ENCODE data around the gene LSAMP. TPM values are rescaled to one million over a fixed set of nuclear protein-coding genes. Genes with fewer than 3 reads are reported as not detected.

Gene LSAMP
- total RNA-seq, 1 donor, result 3.3 TPM

GRCh38 chr3:115788921-115789470 lies 656.3 kb downstream of the LSAMP start:
- H2AFZ ChIP-seq (ENCODE audit: low read length), result peak overlapping the region; percentile 8
- TF ChIP-seq CTCF (IDR thresholded peaks at IDR 0.05; ENCODE audit: extremely low read depth, low read depth, low read length), result no peak

GRCh38 chr3:115787818-115788217 lies 657.5 kb downstream of the LSAMP start:
- no peaks in the 10 kb centered on the region for H3K9me3 ChIP-seq (ENCODE audit: low read depth, low read length)
- no peak overlapping the region for H3K4me3 ChIP-seq (ENCODE audit: insufficient read depth, low read length)
- no peak overlapping the region for H3K4me2 ChIP-seq (ENCODE audit: insufficient read depth, low read length)
- DNase-seq (ENCODE audit: insufficient read length, low spot score, missing footprints), result no peak
- H4K20me1 ChIP-seq (ENCODE audit: insufficient read depth, low read length), result no peaks in the 10 kb centered on the region
- TF ChIP-seq CTCF (IDR thresholded peaks at IDR 0.05; ENCODE audit: extremely low read depth, low read depth, low read length), result no peak
- peaks cover 58% of the 10 kb centered on the region for H3K4me1 ChIP-seq (ENCODE audit: insufficient read depth, low read length)
- no peaks in the 10 kb centered on the region for H3K79me2 ChIP-seq (ENCODE audit: insufficient read depth, low read length)
- peak overlapping the region; percentile 98 for H3K27ac ChIP-seq (ENCODE audit: low read depth, low read length)
- H2AFZ ChIP-seq (ENCODE audit: low read length), result no peak overlapping the region
- H3K27me3 ChIP-seq (ENCODE audit: insufficient read depth, low read length), result no peaks in the 10 kb centered on the region
- no peaks in the 10 kb centered on the region for H3K36me3 ChIP-seq (ENCODE audit: insufficient read depth, low read length)

More at GRCh38 chr3:115788921-115789470, 656.3 kb downstream of the LSAMP start:
- Histone ChIP-seq H3K4me2 (ENCODE audit: insufficient read depth, low read length) (peak overlapping the region; percentile 55), H4K20me1 (ENCODE audit: insufficient read depth, low read length) (no peaks in the 10 kb centered on the region), H3K27me3 (ENCODE audit: insufficient read depth, low read length) (no peaks in the 10 kb centered on the region), H3K27ac (ENCODE audit: low read depth, low read length) (peak overlapping the region; percentile 98), H3K36me3 (ENCODE audit: insufficient read depth, low read length) (no peaks in the 10 kb centered on the region), H3K4me1 (ENCODE audit: insufficient read depth, low read length) (peaks cover 58% of the 10 kb centered on the region), H3K79me2 (ENCODE audit: insufficient read depth, low read length) (no peaks in the 10 kb centered on the region), H3K9me3 (ENCODE audit: low read depth, low read length) (no peaks in the 10 kb centered on the region), H3K4me3 (ENCODE audit: insufficient read depth, low read length) (no peak overlapping the region)
- DNase-seq (ENCODE audit: insufficient read length, low spot score, missing footprints), result peak; percentile 87

- no peak for DNase-seq (ENCODE audit: insufficient read length, low spot score, missing footprints)
- Histone ChIP-seq H3K79me2 (ENCODE audit: insufficient read depth, low read length) (no peaks in the 10 kb centered on the region), H3K27me3 (ENCODE audit: insufficient read depth, low read length) (no peaks in the 10 kb centered on the region), H3K27ac (ENCODE audit: low read depth, low read length) (peak overlapping the region; percentile 99), H3K4me1 (ENCODE audit: insufficient read depth, low read length) (peaks cover 46% of the 10 kb centered on the region), H3K4me2 (ENCODE audit: insufficient read depth, low read length) (peak overlapping the region; percentile 94), H2AFZ (ENCODE audit: low read length) (peak overlapping the region; percentile 4), H3K9me3 (ENCODE audit: low read depth, low read length) (no peaks in the 10 kb centered on the region), H4K20me1 (ENCODE audit: insufficient read depth, low read length) (no peaks in the 10 kb centered on the region), H3K4me3 (ENCODE audit: insufficient read depth, low read length) (peak overlapping the region; percentile 73), H3K36me3 (ENCODE audit: insufficient read depth, low read length) (no peaks in the 10 kb centered on the region)
- no peak for TF ChIP-seq CTCF (IDR thresholded peaks at IDR 0.05; ENCODE audit: extremely low read depth, low read depth, low read length)
Observed at GRCh38 chr3:115785782-115786181, 659.5 kb downstream of the LSAMP start.

GRCh38 chr3:115784739-115785536 lies 660.3 kb downstream of the LSAMP start:
- Histone ChIP-seq H2AFZ (ENCODE audit: low read length) (peak overlapping the region; percentile 82), H4K20me1 (ENCODE audit: insufficient read depth, low read length) (no peaks in the 10 kb centered on the region), H3K4me2 (ENCODE audit: insufficient read depth, low read length) (peak overlapping the region; percentile 94), H3K9me3 (ENCODE audit: low read depth, low read length) (no peaks in the 10 kb centered on the region), H3K27me3 (ENCODE audit: insufficient read depth, low read length) (no peaks in the 10 kb centered on the region), H3K27ac (ENCODE audit: low read depth, low read length) (peak overlapping the region; percentile 99), H3K4me3 (ENCODE audit: insufficient read depth, low read length) (peak overlapping the region; percentile 73), H3K4me1 (ENCODE audit: insufficient read depth, low read length) (peaks cover 37% of the 10 kb centered on the region), H3K79me2 (ENCODE audit: insufficient read depth, low read length) (no peaks in the 10 kb centered on the region), H3K36me3 (ENCODE audit: insufficient read depth, low read length) (no peaks in the 10 kb centered on the region)
- peak; percentile 92 for DNase-seq (ENCODE audit: insufficient read length, low spot score, missing footprints)
- TF ChIP-seq CTCF (IDR thresholded peaks at IDR 0.05; ENCODE audit: extremely low read depth, low read depth, low read length), result no peak

All from osteoblast (primary cell).